Testis (tissue), 3 donors: ENCODE measurements around the gene PDCD2. TPM values are rescaled to one million over a fixed set of nuclear protein-coding genes. Genes with fewer than 3 reads are reported as not detected.

ENCODE experiments used
- DNase-seq: peaks from one replicate; pipeline ENCODE4 v3.0.0-alpha.2; 2019
- H3K27ac ChIP-seq, 2 donors: fragments of 200-600 bp; sonication (generic); one replicate each; pipeline ENCODE4 v1.5.1; 2019
- H3K27me3 ChIP-seq: fragments of 200-600 bp; sonication (generic); one replicate; pipeline ENCODE4 v1.5.1; 2019
- H3K36me3 ChIP-seq: fragments of 200-600 bp; sonication (generic); one replicate; pipeline ENCODE4 v1.5.1; 2017; ENCODE audit warnings: low read depth; ENCODE audit errors: missing control alignments
- H3K4me1 ChIP-seq: fragments of 200-600 bp; sonication (generic); one replicate; pipeline ENCODE4 v1.5.1; 2019
- H3K4me3 ChIP-seq, 2 donors: fragments of 200-600 bp; sonication (generic); one replicate each; pipeline ENCODE4 v1.5.1; 2017 to 2019
- H3K9me3 ChIP-seq: fragments of 200-600 bp; sonication (generic); one replicate; pipeline ENCODE4 v1.5.1; 2017
- POLR2A ChIP-seq: fragments of 450-650 bp; IDR thresholded peaks from one replicate; pipeline ENCODE4 v1.6.1; 2017; ENCODE audit warnings: antibody characterized with exemption, mild to moderate bottlenecking, moderate library complexity
- WGBS, 2 donors: methylation state at CpG; one replicate each; pipeline ENCODE4 v1.1.5; 2018; 5-methylcytosine and 5-hydroxymethylcytosine counted together
- intact Hi-C: fragments of 100-400 bp; cut with DNase I; formaldehyde crosslinking; loops from one replicate; pipeline ENCODE4 v1.15.1; 2023; ENCODE audit warnings: low total_unique reads
- polyA plus RNA-seq: library from polyadenylated mRNA; stranded (reverse); fragments of 350-450 nt; fragmentation: Illumina TruSeq; extraction: RNeasy Lipid Tissue Mini Kit (QIAGEN cat#74804); gene quantifications from one replicate; pipeline ENCODE4 v1.2.3, GENCODE V29; 2014; ENCODE audit warnings: low read depth, low replicate concordance; ENCODE audit not compliant: insufficient read depth
- total RNA-seq, 2 donors: library from RNA; depleted of rRNA; stranded (reverse); fragments of >200 nt; gene quantifications; one replicate each; pipeline ENCODE4 v1.2.3, GENCODE V29; 2016
- TF ChIP-seq, protein P1 (sequence below), 3 experiments: fragments of 450-650 bp in 2 of 3; fragments of 200-600 bp in 1 of 3; sonication (generic) in 1 of 3; IDR thresholded peaks; one replicate each; pipeline ENCODE4 v1.5.1; 2016 to 2019; ENCODE audit warnings: antibody characterized with exemption in 3 of 3, mild to moderate bottlenecking in 2 of 3, moderate library complexity in 1 of 3

The PDCD2 gene
- total and polyA plus RNA-seq, 3 donors from 2014 or later, result 41.9 to 60.6 (median 56.4) TPM

- Histone ChIP-seq H3K27me3 (no peaks in the 10 kb centered on the region), H3K9me3 (no peaks in the 10 kb centered on the region), H3K27ac (no peak overlapping the region), H3K4me1 (no peaks in the 10 kb centered on the region), H3K36me3 (no peaks in the 10 kb centered on the region), H3K4me3 (no peak overlapping the region)
- intact Hi-C loops, result no loop called here
- no peak for DNase-seq
- TF ChIP-seq, protein P1, sequence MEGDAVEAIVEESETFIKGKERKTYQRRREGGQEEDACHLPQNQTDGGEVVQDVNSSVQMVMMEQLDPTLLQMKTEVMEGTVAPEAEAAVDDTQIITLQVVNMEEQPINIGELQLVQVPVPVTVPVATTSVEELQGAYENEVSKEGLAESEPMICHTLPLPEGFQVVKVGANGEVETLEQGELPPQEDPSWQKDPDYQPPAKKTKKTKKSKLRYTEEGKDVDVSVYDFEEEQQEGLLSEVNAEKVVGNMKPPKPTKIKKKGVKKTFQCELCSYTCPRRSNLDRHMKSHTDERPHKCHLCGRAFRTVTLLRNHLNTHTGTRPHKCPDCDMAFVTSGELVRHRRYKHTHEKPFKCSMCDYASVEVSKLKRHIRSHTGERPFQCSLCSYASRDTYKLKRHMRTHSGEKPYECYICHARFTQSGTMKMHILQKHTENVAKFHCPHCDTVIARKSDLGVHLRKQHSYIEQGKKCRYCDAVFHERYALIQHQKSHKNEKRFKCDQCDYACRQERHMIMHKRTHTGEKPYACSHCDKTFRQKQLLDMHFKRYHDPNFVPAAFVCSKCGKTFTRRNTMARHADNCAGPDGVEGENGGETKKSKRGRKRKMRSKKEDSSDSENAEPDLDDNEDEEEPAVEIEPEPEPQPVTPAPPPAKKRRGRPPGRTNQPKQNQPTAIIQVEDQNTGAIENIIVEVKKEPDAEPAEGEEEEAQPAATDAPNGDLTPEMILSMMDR (IDR thresholded peaks at IDR 0.05), result no peak
- no peak for TF ChIP-seq POLR2A
- WGBS, 2 donors, result 80 to 92% methylated on average over 5 of the region's 5 CpGs
Measured at GRCh38 chr6:170536671-170537070, 47.8 kb downstream of the PDCD2 start.

- H3K27ac ChIP-seq, result no peak overlapping the region
- H3K36me3 ChIP-seq, result no peaks in the 10 kb centered on the region
- 93 to 100% methylated on average over 5 of the region's 5 CpGs for WGBS, 2 donors
- DNase-seq, result no peak
- H3K4me3 ChIP-seq, result no peak overlapping the region
- TF ChIP-seq, protein P1 (IDR thresholded peaks at IDR 0.05), result no peak
- no peak for TF ChIP-seq POLR2A
- intact Hi-C loops, result no loop called here
- H3K9me3 ChIP-seq, result no peaks in the 10 kb centered on the region
- no peaks in the 10 kb centered on the region for H3K4me1 ChIP-seq
- H3K27me3 ChIP-seq, result no peaks in the 10 kb centered on the region
Measured at GRCh38 chr6:170535004-170535403, 49.4 kb downstream of the PDCD2 start.

DNA sequence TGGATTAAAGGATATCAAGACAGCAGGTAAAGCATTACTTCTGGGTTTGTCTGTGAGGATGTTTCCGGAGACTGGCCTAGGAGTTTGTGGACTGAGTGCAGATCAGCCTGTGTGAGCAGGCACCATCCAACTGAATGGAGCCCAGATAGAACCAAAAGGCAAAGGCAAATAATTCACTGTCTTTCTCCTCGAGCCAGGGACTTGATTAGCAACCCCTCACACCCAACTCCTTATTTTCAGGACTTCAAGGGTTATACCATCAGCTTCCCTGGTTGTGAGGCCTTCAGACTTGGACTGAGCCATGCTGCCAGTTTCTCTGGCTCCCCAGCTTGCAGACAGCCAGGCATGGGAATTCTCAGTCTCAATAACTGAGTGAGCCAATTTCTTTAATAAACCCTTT is 50.6 kb downstream of the PDCD2 start:
- DNase-seq, result no peak
- Histone ChIP-seq H3K27ac (no peak overlapping the region), H3K4me3 (no peak overlapping the region), H3K4me1 (no peaks in the 10 kb centered on the region), H3K9me3 (no peaks in the 10 kb centered on the region), H3K36me3 (no peaks in the 10 kb centered on the region), H3K27me3 (no peaks in the 10 kb centered on the region)
- intact Hi-C loops, result no loop called here
- TF ChIP-seq, protein P1 (IDR thresholded peaks at IDR 0.05), result no peak
- TF ChIP-seq POLR2A, result no peak
- WGBS, 2 donors, result 84 to 87% methylated on average over 2 of the region's 2 CpGs

- no peaks in the 10 kb centered on the region for H3K9me3 ChIP-seq
- DNase-seq, result no peak
- WGBS, 2 donors, result 82 to 91% methylated on average over 7 of the region's 7 CpGs
- no peaks in the 10 kb centered on the region for H3K36me3 ChIP-seq
- no peak for TF ChIP-seq POLR2A
- TF ChIP-seq, protein P1 (IDR thresholded peaks at IDR 0.05), result no peak
- H3K27ac ChIP-seq, result no peak overlapping the region
- intact Hi-C loops, result no loop called here
- no peaks in the 10 kb centered on the region for H3K4me1 ChIP-seq
- no peak overlapping the region for H3K4me3 ChIP-seq
- no peaks in the 10 kb centered on the region for H3K27me3 ChIP-seq
Measured at GRCh38 chr6:170532867-170533488, 51.5 kb downstream of the PDCD2 start.
